Fibroblast of villous mesenchyme (primary cell): ENCODE data around the gene FCHO1. TPM values are rescaled to one million over a fixed set of nuclear protein-coding genes. Genes with fewer than 3 reads are reported as not detected.

ENCODE experiments used
- DNase-seq: peaks from one replicate; pipeline ENCODE4 v3.0.0-alpha.2; 2010; ENCODE audit warnings: low read depth
- H3K4me3 ChIP-seq: 2 replicates; pipeline ENCODE4 v1.5.1; 2011; ENCODE audit warnings: low read depth, mild to moderate bottlenecking, low read length
- total RNA-seq: library from RNA; depleted of rRNA; stranded (reverse); fragments of >200 nt; gene quantifications from 2 replicates; pipeline ENCODE4 v1.2.3, GENCODE V29; 2012
- TF ChIP-seq, protein P1 (sequence below): IDR thresholded peaks from 2 replicates; pipeline ENCODE4 v1.5.1; 2012; ENCODE audit warnings: low read depth, mild to moderate bottlenecking, low read length; ENCODE audit not compliant: insufficient read depth

Gene FCHO1
- total RNA-seq, 1 donor = 0.43 TPM

DNA sequence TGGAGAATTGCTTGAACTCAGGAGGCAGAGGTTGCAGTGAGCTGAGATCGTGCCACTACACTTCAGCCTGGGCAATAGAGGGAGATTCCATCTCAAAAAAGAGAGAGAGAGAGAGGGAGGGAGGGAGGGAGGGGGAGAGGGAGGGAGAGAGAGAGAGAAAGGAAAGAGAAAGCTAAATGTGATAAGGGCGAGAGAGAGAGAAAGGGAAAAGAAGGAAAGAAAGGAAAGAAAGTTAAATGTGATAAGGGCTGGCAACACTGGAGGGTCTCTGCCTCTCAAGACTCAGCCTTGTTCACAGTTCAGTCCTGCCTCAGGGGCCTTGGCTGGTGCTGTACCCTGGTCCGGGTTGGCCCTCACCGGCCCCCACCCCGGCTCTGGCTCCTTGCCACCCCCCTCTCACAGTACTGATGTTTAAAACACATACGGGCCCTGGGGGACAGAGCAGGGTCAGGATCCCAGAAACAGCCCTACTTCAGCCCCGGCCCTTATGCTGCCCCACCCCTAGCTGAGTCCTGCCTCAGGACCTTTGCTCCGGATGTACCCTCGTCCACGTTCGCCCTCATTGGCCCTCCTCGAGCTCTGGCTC lies 28.5 kb upstream of the FCHO1 start:
- TF ChIP-seq, protein P1, sequence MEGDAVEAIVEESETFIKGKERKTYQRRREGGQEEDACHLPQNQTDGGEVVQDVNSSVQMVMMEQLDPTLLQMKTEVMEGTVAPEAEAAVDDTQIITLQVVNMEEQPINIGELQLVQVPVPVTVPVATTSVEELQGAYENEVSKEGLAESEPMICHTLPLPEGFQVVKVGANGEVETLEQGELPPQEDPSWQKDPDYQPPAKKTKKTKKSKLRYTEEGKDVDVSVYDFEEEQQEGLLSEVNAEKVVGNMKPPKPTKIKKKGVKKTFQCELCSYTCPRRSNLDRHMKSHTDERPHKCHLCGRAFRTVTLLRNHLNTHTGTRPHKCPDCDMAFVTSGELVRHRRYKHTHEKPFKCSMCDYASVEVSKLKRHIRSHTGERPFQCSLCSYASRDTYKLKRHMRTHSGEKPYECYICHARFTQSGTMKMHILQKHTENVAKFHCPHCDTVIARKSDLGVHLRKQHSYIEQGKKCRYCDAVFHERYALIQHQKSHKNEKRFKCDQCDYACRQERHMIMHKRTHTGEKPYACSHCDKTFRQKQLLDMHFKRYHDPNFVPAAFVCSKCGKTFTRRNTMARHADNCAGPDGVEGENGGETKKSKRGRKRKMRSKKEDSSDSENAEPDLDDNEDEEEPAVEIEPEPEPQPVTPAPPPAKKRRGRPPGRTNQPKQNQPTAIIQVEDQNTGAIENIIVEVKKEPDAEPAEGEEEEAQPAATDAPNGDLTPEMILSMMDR = no peak
- DNase-seq = no peak
- H3K4me3 ChIP-seq = no peak overlapping the region

DNA sequence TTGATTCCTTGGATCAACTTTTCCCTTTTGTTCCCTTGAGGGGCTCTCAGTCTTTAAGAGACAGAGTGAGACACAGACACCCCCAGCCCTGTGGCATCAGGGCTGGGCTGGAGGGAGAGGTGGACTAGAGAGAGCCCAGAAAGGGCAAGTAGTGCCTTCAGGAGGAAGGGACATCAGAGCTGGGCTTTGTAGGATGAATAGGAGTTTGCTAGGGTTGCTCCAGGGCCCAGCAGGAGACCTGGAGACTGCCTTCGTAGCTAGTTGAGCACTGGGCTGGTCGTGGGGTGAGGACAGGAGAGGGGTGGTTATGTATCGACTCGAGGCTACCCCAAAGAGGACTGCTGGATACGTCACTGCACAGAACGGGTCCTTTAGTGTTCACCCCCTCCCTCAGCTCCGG lies 26.6 kb upstream of the FCHO1 start:
- DNase-seq = no peak
- TF ChIP-seq, protein P1 = no peak
- H3K4me3 ChIP-seq = no peak overlapping the region

DNA sequence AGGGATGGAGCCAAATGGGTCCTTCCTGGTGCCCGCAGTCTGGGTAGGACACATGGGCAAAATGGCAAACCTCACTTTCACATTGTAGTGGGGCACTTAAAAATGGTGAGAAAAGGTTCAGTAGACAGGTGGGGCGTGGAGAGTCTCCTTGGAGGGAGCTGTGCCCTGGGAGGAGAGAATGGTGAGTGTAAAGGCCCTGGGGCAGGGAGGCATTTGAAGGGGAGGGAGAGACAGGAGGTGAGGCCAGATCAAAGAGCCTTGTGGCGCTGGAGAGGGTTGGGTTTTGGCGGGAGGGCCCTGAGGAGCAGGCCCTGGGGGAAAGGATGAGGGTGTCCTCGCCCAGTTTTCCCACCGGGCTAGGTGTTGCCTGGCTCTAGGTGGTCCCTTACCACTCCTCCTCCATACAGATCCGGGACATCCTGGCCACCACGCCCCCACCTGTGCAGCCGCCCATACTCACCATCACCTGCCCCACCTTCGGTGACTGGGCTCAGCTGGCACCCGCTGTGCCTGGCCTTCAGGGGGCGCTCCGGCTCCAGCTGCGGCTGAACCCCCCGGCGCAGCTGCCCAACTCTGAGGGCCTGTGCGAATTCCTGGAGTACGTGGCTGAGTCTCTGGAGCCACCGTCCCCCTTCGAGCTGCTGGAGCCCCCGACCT lies 25.7 kb upstream of the FCHO1 start:
- TF ChIP-seq, protein P1 = peak; percentile 14
- no peak overlapping the region for H3K4me3 ChIP-seq
- no peak for DNase-seq

DNA sequence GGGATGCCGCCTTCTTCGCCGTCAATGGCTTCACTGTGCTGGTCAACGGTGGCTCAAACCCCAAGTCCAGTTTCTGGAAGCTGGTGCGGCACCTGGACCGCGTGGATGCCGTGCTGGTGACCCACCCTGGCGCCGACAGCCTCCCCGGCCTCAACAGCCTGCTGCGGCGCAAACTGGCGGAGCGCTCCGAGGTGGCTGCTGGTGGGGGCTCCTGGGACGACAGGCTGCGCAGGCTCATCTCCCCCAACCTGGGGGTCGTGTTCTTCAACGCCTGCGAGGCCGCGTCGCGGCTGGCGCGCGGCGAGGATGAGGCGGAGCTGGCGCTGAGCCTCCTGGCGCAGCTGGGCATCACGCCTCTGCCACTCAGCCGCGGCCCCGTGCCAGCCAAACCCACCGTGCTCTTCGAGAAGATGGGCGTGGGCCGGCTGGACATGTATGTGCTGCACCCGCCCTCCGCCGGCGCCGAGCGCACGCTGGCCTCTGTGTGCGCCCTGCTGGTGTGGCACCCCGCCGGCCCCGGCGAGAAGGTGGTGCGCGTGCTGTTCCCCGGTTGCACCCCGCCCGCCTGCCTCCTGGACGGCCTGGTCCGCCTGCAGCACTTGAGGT lies 25.0 kb upstream of the FCHO1 start:
- H3K4me3 ChIP-seq = no peak overlapping the region
- no peak for DNase-seq
- TF ChIP-seq, protein P1 = no peak

GRCh38 chr19:17726964-17727773 lies 24.1 kb upstream of the FCHO1 start:
- DNase-seq = no peak
- TF ChIP-seq, protein P1 = no peak

DNA sequence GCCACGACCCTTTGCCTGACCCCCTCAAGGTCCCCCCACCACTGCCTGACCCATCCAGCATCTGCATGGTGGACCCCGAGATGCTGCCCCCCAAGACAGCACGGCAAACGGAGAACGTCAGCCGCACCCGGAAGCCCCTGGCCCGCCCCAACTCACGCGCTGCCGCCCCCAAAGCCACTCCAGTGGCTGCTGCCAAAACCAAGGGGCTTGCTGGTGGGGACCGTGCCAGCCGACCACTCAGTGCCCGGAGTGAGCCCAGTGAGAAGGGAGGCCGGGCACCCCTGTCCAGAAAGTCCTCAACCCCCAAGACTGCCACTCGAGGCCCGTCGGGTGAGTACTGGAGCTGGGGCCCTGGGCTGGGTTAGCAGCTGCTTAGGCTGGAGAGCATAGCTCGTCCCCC lies 23.4 kb upstream of the FCHO1 start:
- DNase-seq = no peak
- TF ChIP-seq, protein P1 = no peak
- no peak overlapping the region for H3K4me3 ChIP-seq

More at GRCh38 chr19:17726964-17727773, 24.1 kb upstream of the FCHO1 start:
- H3K4me3 ChIP-seq = no peak overlapping the region
